AG04449 (cell line): Measurements from ENCODE around the gene SH3YL1.

Source experiments
- CTCF ChIA-PET: fragments of 350-600 bp; formaldehyde crosslinking; extraction: SDS; loops from one replicate; lab custom pipeline; 2021; ENCODE audit warnings: antibody characterized with exemption; lab: Yijun Ruan, JAX
- POLR2A ChIA-PET: fragments of 400-600, 350-600 bp; formaldehyde crosslinking; extraction: SDS; loops from one replicate; lab custom pipeline; 2020; ENCODE audit warnings: antibody characterized with exemption, inconsistent platforms; lab: Yijun Ruan, JAX
- DNase-seq: peaks from one replicate; pipeline ENCODE4 v3.0.0-alpha.2; 2010; ENCODE audit warnings: low read depth, low spot score
- H3K4me3 ChIP-seq: 2 replicates; pipeline ENCODE4 v1.5.1; 2011; ENCODE audit warnings: low read depth, mild to moderate bottlenecking, control low read depth, low read length
- TF ChIP-seq, protein P1 (sequence below): IDR thresholded peaks from one replicate; pipeline ENCODE4 v1.5.1; 2011; ENCODE audit warnings: mild to moderate bottlenecking, moderate library complexity, low read length, control low read depth, inconsistent platforms; ENCODE audit not compliant: insufficient read depth; ENCODE audit errors: missing control alignments

SH3YL1 gene, protein sequence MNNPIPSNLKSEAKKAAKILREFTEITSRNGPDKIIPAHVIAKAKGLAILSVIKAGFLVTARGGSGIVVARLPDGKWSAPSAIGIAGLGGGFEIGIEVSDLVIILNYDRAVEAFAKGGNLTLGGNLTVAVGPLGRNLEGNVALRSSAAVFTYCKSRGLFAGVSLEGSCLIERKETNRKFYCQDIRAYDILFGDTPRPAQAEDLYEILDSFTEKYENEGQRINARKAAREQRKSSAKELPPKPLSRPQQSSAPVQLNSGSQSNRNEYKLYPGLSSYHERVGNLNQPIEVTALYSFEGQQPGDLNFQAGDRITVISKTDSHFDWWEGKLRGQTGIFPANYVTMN

DNA sequence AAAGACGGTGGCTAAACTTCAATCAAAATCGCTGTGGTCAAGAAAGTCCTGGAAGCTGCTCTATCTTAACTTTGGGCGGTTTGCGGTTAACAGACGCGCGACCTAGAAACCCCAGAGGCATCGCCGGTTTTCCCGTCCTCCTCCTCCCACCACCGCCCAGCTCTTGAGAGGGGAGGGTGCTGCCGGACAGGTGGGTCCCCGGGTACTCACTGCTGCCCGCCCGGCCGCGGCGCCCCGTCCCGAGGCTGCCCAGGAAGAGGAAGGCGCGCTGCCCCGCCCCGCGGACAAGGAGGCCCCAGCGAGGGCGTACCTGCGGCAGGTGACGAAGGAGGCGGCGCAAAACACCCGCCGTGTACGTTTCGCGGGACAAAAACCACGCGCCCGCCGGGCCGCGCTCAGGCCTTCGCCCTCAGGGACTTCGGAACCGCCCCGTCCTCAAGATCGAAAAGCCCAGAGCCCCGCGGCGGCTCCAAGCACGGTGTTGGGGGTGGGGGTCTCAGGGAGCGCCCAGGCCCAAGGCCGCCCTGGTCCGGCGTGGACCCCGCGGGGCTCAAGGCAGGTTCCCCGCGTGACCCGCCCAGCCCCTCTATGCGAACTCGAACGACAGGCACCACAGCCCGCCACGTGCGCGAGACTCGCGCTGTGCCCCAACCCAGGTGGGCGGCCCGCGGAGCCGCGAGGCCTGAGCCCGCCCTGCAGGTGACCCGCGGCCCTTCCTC, at the start of gene SH3YL1:
TSS of gene SH3YL1 (minus strand) at position 259 of the 719 bp plus-strand sequence. CDS start at position 211, 48 bp downstream.
- DNase-seq = no peak
- TF ChIP-seq, protein P1, sequence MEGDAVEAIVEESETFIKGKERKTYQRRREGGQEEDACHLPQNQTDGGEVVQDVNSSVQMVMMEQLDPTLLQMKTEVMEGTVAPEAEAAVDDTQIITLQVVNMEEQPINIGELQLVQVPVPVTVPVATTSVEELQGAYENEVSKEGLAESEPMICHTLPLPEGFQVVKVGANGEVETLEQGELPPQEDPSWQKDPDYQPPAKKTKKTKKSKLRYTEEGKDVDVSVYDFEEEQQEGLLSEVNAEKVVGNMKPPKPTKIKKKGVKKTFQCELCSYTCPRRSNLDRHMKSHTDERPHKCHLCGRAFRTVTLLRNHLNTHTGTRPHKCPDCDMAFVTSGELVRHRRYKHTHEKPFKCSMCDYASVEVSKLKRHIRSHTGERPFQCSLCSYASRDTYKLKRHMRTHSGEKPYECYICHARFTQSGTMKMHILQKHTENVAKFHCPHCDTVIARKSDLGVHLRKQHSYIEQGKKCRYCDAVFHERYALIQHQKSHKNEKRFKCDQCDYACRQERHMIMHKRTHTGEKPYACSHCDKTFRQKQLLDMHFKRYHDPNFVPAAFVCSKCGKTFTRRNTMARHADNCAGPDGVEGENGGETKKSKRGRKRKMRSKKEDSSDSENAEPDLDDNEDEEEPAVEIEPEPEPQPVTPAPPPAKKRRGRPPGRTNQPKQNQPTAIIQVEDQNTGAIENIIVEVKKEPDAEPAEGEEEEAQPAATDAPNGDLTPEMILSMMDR = no peak
- H3K4me3 ChIP-seq = peak within 1 kb of the TSS; percentile 97
- CTCF ChIA-PET = interaction anchor here (1.4 kb wide), 1 partner anchor 9 kb away, joined by 3 read pairs; no protein-coding TSS in a partner anchor
- POLR2A ChIA-PET = no interaction called here

DNA sequence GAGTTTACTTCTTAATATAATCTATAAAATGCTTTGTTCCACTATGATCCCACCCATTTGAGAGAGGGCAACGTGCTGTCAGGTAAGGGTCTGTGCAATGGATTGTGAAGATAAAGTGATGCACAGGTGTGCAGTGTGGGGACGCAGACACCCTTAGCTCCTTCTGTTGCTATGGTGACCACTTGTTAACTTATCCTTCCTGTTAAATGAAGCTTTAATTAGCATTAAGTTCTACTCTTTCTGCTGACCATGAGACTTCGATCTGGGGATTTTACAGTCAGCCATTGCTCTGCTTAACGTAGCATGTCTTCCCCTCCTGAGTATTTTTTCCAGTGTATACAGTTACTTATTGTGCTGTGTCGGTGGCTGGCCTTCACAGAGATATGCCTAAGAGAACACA, 47.2 kb upstream of the SH3YL1 start:
- CTCF ChIA-PET = no interaction called here
- H3K4me3 ChIP-seq = no peak overlapping the region
- POLR2A ChIA-PET = no interaction called here
- TF ChIP-seq, protein P1 = no peak
- no peak for DNase-seq

DNA sequence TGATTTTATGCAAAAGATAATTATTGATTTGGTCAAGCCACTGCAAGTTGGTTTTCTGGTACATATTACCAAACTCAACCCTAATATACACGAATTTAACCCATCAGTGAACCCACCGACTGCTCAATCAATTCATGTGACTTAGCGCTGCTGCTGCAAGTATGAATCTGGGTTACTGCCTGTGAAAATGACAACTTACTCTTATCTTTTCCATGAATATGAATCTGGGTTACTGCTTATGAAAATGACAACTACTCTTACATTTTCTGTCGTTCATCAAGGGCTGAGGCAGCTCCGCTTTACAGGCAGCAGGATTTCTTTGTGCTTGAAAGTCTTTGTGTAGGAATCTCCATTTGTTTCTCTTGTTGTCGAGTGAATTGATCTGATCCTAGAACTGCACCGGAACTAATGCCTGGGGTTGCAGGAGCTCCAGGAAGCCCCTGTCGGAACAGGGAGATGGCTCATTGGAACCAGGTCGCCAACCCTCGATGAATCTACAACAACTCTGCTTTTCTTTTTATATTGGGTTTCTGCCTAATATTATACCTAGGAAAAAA, 46.2 kb upstream of the SH3YL1 start:
- DNase-seq = no peak
- H3K4me3 ChIP-seq = no peak overlapping the region
- ChIA-PET POLR2A (no interaction called here), CTCF (interaction anchor here (1.1 kb wide), 1 partner anchor 20 kb away, joined by 3 read pairs; no protein-coding TSS in a partner anchor)
- TF ChIP-seq, protein P1 = no peak

DNA sequence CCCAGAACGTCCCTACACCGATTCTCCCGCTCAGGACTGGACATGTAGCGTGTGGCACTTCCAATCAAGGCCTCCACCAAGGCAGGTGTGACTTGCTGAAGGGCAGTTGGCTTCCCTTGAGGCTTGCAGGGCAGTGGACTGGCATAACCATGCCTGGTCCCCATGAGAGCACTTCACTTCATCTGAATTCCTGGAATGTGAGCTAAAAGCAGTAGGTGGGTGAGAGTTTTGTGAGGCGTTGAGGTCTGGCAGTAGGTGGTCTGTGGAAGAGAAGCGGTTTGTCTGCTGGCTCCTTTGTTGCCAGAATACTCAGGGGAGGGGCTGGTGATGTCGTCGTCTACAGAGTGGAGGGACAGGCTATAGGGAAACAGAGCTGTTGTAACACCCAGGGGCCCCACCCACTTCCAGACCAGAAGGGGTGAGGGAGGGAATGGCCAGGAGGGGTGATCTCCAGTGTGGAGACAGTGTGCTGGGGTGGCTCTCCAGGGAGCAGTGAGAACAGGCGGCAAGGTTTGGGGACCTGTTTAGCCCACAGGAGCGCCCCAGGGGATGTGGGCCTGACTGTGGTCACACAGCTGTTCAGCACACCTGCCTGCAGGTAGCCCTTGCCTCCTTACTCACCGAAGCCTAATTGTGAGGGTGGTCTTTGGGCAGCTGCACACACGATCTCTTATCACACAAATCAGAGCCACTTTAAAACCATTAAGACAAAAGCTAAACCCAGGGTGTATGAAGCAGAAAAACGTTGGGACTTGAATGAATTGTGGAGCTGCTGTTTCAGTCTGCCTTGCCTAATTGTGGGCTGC, 45.5 kb upstream of the SH3YL1 start:
- TF ChIP-seq, protein P1 = no peak
- ChIA-PET POLR2A (no interaction called here), CTCF (interaction anchor here (1.1 kb wide), 1 partner anchor 20 kb away, joined by 3 read pairs; no protein-coding TSS in a partner anchor)
- H3K4me3 ChIP-seq = no peak overlapping the region
- no peak for DNase-seq

DNA sequence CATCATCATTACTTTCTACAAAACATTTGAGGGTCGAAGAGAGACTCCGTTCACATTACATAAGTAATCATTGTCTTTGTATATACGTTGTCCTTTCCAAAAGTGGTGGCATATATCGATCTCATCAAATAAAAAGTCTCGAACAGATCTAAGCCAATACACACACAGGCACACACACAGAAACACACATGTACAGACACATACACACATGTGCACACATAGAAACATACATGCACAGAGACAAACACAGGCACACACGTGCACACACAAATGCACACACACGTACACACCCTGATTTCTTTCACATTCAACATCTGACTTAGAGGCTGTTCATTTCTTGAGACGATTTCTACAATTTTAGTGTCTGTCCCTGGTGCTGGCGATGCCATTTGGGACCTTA, 41.5 kb upstream of the SH3YL1 start:
- DNase-seq = no peak
- TF ChIP-seq, protein P1 = no peak
- CTCF ChIA-PET = no interaction called here
- POLR2A ChIA-PET = no interaction called here
- no peak overlapping the region for H3K4me3 ChIP-seq
